HG03565 (cell line): Measurements from ENCODE around the gene HOXB13.

Source experiments
- ATAC-seq: cut with Tn5 transposase; IDR thresholded peaks from one replicate; pipeline ENCODE4 v1.9.1; 2021; ENCODE audit warnings: mild to moderate bottlenecking, moderate library complexity; ENCODE audit not compliant: unreplicated experiment

HOXB13 gene

GRCh38 chr17:48748718-48749566 lies 20.4 kb upstream of the HOXB13 start:
- ATAC-seq, result no peak

GRCh38 chr17:48747445-48748363 lies 19.2 kb upstream of the HOXB13 start:
- no peak for ATAC-seq

DNA sequence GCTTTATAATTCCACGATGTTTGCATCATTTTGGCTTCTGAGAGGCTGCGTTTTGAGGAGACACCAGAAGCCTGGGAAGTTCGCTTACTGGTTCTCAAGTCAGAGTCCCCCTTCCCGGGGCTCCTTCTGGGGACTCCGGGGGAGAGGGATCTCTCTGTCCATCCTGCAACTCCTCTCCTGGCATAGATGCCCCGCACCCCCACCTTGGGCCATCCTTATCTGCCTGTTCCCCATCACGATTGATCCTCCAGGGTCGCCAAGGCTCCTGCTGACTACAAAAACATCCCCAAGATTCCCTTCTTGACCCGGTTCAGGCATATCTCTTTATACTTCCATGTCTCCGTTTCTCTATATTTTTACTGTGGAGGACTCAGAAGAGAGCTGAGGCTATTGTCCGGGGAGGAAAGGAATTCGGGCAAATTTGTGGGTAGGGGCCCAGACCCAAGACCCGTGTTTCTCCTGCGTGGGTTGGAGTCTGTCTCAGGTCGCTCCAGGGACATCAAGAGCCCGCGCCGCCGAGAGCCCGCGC lies 18.4 kb upstream of the HOXB13 start:
- no peak for ATAC-seq

DNA sequence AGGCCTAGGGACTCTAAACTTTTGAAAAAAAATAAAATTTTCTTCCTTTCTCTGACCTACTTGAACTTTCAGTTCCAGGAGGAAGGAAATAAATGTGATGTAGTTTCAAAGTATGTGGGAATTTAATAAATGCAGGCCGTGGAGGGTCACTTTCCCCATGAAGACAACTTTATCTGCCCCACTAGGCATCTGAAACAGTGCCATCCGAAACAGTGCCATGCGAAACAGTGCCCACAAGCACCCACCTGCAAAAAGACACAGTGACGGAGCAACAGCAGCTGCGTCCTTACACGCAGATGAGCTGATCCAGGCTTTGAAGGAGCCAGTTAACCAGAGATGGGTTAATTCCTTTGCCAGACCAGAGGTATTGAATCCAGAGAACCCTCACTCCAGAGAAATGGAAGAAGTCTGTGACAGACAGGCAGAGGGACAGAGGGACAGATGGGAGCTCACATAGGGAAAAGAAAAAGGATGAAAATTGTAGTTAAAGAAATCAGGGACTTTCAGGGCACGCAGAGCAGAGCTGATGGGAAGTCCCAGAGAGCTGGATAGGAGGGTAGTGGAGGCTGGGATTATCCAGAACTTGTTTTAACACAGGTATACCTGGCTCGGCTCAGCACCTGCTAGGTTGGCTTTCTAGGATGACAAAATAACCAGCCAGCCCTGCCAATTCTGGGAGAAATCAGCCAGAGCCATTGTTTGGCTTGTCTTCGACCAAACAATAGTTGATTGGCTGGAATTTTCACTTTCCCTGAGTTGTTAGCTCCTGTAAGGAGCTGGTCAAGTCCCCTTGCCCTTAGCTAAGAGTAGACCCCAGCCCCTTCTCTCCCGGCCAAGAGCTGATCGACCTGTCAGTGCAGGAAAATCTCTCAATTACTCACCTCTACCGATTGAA lies 17.1 kb upstream of the HOXB13 start:
- no peak for ATAC-seq

- no peak for ATAC-seq
These were observed 12.0 kb upstream of the HOXB13 start for GRCh38 chr17:48740537-48740936.

- no peak for ATAC-seq
These were observed 10.4 kb upstream of the HOXB13 start for GRCh38 chr17:48738803-48739526.

DNA sequence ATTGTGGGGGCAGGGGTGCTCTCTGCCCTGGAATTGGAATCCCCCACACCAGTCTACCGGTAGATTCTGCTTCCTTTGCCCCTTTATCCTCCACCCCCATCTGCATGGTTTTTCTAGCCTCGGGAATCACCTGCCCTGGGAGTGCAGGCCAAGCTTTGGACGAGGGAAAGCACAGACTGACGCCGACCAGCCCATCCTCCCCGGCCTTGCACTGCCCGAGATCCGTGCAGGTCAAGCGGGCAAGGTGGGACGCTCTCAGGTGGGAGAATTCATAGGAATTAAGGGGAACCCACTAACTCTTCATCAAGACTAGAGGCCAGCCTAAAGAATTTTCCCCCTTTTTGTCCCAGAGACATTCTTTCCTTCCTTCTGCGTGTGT lies 9.9 kb upstream of the HOXB13 start:
- ATAC-seq, result no peak

- no peak for ATAC-seq
These were observed 8.9 kb upstream of the HOXB13 start for GRCh38 chr17:48737330-48738043.

GRCh38 chr17:48735062-48735351 lies 6.5 kb upstream of the HOXB13 start:
- ATAC-seq, result no peak

- ATAC-seq, result no peak
These were observed 5.9 kb upstream of the HOXB13 start for GRCh38 chr17:48734333-48735061.

- ATAC-seq, result no peak
These were observed 5.2 kb upstream of the HOXB13 start for GRCh38 chr17:48733632-48734328.

DNA sequence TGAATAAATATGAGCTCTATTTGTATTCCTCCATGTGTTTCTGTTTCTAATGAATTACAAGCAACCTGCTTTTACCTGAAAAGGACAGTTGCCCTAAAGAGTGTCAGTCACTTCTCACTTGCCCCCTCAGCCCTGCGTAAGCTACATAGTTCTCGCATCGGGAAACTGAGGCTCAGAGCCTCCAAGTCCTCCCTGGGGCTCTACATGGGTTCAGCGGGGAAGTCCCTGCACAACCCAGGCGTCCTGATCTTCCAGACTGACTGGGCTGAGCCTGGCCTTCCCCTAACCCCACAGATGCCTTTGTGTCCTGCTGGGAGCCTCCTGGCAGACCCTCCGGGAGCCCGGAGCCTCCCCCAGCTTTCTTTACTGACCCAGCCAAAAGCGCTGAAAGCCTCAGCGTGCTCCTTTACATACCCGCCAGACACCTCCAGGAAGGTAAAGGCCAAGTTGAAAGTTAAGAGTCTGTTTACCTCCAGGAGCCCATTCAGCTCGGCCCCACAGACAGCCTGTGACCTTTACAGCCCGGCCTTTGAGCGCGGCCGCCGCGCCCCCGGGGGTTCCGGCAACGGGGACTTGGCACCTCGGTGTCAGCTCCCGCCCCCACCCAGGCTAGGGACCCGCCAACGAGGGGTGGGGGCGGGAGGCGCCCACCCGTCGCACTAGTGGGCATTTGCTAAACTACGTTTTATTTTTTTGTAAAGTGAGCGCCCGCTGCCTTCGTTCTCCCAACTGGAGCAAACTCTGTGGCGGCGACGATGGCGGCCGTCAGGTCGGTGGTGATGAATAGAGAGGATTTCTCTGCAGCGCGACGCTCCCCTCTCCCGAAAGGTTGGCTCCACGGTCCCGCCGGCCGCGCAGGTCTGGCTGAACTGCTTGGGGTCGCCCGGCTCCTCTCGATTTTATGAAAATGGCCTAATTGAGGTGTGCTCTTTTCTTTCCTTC lies 4.4 kb upstream of the HOXB13 start:
- ATAC-seq, result no peak

DNA sequence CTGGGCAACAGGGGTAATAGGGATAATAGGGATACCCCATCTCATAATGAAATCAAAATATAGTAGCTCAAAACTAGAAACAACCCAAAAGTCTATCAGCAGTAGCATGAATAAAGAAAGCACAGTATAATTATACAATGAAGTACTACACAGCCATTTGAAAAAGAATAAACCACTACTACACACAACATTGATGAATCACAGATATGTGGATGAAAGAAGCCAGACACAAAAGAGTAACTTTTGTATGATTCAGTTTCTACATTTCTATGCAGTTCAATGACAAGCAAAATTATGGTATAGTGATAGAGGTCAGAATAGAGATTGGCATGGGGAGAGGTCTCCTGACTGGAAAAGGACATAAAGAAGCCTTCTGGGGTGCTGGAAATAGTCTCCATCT lies 2.8 kb upstream of the HOXB13 start:
- ATAC-seq, result no peak

DNA sequence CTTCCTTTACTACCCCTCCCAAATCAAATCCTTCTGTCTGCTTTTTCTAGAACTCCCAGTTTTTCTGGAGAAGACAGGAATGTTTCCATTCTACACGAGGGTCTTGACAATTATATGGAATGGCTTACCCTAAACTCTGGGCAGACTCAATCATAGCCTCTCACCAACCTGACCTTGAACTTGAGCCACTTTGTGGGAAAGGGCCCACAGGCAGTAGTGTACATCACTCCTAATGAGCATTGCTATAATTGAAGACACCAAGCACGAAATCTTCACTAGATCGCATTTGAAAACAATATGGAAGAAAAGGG lies 1.6 kb upstream of the HOXB13 start:
- no peak for ATAC-seq

DNA sequence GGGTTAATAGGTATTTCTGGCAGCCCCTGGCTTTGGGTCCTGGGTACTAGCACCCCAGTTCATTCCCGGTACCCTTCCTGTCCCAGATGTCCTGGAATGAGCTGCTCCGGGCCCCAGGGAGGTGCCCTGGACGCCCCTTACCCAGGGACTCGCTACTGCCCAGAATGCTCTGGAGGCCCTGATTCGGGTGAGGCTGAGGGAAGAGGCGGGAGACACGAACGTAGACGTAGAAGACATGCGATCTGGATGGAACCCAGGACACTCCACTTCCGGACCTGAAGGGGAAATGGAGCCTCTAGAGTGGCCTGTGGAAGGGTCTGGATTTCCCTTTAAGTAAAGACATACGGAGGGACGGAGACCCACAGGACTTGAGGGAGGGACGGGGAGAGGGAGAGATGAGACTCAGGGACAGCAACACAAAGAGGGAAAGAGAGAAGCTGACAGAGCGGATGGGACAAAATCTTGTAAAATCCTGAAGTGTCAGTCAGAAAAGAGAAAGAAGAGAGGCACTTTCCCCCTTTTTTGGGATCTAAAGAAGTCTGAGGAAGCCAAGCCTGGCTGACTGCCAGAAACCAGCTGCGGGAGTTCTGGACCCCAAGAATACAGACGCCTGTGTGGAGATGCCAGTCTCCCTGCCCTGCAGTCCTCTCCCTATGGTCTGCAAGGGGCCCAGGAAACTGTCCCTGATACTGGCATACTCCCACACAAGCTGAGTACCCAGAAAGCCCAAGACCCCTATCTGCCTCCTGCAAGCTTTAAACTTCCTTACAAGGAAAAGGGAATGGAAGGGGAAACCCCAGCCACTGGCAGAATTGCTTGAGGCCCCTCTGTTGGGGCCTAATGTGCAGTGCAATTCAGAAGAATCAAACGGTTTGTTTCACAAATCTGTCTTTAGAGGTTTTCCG lies 1.0 kb upstream of the HOXB13 start:
- no peak for ATAC-seq

DNA sequence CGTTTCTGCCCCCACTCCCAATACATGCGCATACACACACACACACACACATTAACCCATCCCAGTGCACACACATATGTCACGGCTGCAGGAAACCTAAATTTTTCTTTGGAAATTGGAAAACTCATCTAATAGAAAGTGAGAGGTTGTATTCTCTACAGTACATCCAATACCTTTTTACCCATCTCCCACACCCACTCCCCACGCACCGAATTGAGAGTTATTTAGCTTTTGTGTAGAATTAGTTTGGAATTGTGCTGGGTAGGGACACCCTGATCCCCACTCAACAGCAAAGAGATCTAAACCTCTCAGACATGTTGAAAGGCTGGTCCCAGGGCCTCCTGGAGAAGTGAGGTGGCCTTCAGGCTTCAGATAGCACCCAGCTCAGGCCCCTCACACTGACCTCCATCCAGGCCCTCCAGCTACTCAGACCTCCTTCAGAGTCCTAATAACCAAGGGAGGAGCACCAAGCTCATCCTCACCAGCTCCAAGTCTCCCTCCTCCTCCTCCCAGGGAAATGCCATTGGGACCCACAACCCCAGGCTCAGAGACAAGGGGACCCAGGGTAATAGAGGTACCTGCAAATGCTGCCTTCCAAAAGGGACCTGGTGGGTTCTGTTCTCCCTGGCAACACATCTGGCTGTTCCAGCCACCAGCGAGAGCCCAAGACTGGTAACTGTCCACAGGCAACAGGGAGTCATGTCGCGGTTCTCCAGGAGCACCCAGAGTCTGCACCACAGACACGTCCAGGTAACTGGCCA lies 955 bp downstream of the HOXB13 start:
- ATAC-seq, result no peak
